ENCODE results near the gene TLE2.

DNA sequence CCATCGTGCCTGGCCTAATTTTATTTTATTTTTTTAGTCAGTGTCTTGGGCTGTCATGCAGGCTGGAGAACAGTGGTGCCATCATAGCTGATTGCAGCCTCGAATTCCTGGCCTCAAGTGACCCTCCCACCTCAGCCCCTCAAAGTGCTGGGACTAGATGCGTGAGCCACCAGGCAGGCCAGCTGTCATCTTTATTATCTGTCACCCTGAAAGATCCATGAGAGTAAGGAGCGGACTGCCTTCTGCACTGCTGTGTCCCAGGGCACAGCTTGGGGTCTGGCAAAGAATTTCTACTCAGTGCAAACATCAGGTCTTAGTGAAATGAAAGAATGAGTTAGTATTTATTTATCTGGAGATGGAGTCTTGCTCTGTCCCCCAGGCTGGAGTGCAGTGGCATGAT, 42.7 kb upstream of the TLE2 start:
- TF ChIP-seq, protein P1, sequence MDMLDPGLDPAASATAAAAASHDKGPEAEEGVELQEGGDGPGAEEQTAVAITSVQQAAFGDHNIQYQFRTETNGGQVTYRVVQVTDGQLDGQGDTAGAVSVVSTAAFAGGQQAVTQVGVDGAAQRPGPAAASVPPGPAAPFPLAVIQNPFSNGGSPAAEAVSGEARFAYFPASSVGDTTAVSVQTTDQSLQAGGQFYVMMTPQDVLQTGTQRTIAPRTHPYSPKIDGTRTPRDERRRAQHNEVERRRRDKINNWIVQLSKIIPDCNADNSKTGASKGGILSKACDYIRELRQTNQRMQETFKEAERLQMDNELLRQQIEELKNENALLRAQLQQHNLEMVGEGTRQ (IDR thresholded peaks at IDR 0.05; ENCODE audit: low read depth, low read length): no peak
- TF ChIP-seq, protein P2, sequence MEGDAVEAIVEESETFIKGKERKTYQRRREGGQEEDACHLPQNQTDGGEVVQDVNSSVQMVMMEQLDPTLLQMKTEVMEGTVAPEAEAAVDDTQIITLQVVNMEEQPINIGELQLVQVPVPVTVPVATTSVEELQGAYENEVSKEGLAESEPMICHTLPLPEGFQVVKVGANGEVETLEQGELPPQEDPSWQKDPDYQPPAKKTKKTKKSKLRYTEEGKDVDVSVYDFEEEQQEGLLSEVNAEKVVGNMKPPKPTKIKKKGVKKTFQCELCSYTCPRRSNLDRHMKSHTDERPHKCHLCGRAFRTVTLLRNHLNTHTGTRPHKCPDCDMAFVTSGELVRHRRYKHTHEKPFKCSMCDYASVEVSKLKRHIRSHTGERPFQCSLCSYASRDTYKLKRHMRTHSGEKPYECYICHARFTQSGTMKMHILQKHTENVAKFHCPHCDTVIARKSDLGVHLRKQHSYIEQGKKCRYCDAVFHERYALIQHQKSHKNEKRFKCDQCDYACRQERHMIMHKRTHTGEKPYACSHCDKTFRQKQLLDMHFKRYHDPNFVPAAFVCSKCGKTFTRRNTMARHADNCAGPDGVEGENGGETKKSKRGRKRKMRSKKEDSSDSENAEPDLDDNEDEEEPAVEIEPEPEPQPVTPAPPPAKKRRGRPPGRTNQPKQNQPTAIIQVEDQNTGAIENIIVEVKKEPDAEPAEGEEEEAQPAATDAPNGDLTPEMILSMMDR (conservative IDR thresholded peaks at IDR 0.05; ENCODE audit: low read depth, low read length): no peak
- no peak for TF ChIP-seq MAZ (IDR thresholded peaks at IDR 0.05; ENCODE audit: borderline replicate concordance, low read depth, low read length)
- no peak for TF ChIP-seq RFX5 (IDR thresholded peaks at IDR 0.05; ENCODE audit: low read depth, low read length)
- no peak for TF ChIP-seq SMC3 (IDR thresholded peaks at IDR 0.05; ENCODE audit: low read depth, low read length)
- no peak for TF ChIP-seq MXI1 (IDR thresholded peaks at IDR 0.05; ENCODE audit: borderline replicate concordance, low read depth, low read length)
- TF ChIP-seq RCOR1 (IDR thresholded peaks at IDR 0.05; ENCODE audit: insufficient replicate concordance, low read length): no peak
- no peak for TF ChIP-seq POLR2A (IDR thresholded peaks at IDR 0.05; ENCODE audit: low read depth, low read length)
- no peak for TF ChIP-seq CEBPB (IDR thresholded peaks at IDR 0.05; ENCODE audit: low read depth, low read length)
- no peak for TF ChIP-seq BHLHE40 (IDR thresholded peaks at IDR 0.05; ENCODE audit: low read depth, low read length)
- TF ChIP-seq CHD1 (IDR thresholded peaks at IDR 0.05; ENCODE audit: low read depth, low read length): no peak
- TF ChIP-seq RAD21 (IDR thresholded peaks at IDR 0.05; ENCODE audit: low read length): no peak
- no peak for TF ChIP-seq MAFK (IDR thresholded peaks at IDR 0.05; ENCODE audit: low read depth, low read length)
- TF ChIP-seq FOS (IDR thresholded peaks at IDR 0.05; ENCODE audit: low read depth, low read length): no peak
